ENCODE data around the gene SMTNL2.

DNA sequence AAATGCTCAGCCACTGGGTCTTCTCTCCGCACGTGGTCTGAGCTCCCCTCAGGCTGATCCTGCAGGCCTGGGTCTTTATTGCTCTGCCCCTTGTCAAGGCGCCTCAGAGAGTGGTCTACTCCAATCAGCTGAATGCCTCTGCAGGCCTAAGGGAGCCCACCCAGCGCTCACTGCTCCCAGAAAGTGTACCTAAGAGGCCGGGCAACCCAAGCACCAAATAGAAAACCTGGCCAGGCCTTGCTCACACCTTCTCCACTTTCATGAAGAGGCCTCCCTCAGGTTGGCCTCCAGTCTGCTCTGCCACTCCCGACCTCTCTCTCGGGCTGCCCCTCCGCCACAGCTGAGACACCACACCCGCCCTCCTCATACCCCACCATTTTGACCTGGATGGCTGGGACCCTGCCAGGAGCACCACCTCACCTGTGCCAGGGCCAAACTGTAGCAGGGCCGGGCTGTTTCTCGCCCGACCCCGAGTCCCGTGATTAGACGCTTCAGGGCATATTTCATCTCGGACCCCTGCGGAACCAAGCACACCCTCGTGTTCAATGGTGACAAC is 29.8 kb upstream of the SMTNL2 start:
- TF ChIP-seq POLR2A (IDR thresholded peaks at IDR 0.05) (no peak), CTCF (IDR thresholded peaks at IDR 0.05) (no peak)
